ENCODE measurements around the gene SUGCT. TPM values are rescaled to one million over a fixed set of nuclear protein-coding genes. Genes with fewer than 3 reads are reported as not detected.
A peak's percentile ranks its signal among the peaks of the same experiment; 100 is the strongest.

The SUGCT gene
- total and polyA plus RNA-seq, 2 of the 8 experiments (the other 6 are each of a cell fraction or from before 2014, with no cell fraction given), result 2.8 to 5.4 TPM

DNA sequence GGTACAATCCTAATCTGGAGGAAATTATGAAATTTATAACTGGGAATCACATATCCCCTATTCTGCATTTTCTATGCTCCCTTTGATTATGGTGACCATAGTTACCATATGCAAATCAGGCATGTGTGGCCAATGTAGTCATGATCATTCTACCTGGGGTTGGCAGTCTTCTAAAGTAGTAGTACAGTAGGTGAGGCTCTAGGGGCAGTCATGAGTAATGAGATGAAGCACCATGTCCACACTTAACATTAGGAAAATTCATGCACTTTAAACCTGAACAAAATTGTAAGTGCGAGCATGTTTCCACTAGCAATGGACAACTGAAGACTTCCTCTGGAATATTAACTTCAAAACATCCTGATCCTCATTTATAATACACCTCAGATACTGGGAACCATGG is 545.9 kb downstream of the SUGCT start:
- Histone ChIP-seq H3K9me3 (ENCODE audit: insufficient read depth in 2 of 2, low read depth in 1 of 2, low read length in 1 of 2) (no peaks in the 10 kb centered on the region), H3K18ac (ENCODE audit: extremely low read depth, low read length) (no peak overlapping the region), H3K23me2 (ENCODE audit: low read depth, low read length) (no peaks in the 10 kb centered on the region), H3K14ac (ENCODE audit: insufficient read length) (no peak overlapping the region), H3K79me1 (ENCODE audit: low read depth, low read length) (no peaks in the 10 kb centered on the region), H4K8ac (ENCODE audit: extremely low read depth, insufficient read depth, low read length) (no peak overlapping the region), H2BK120ac (replicated peaks; ENCODE audit: low read depth, low read length) (no peak overlapping the region), H3K23ac (ENCODE audit: insufficient read length) (no peak overlapping the region), H3K27me3 (replicated peaks in 1 of 4; ENCODE audit: control insufficient read depth in 3 of 4, extremely low read depth in 1 of 4, insufficient read depth in 3 of 4, low read length in 3 of 4) (no peaks in the 10 kb centered on the region), H3K4ac (replicated peaks; ENCODE audit: insufficient read length, low read depth, low read length) (no peak overlapping the region), H2AK5ac (ENCODE audit: low read depth, low read length) (no peak overlapping the region), H2BK20ac (ENCODE audit: low read length) (no peak overlapping the region), H4K5ac (ENCODE audit: insufficient read length, low read depth, low read length) (no peak overlapping the region), H3K27ac (ENCODE audit: low read depth, low read length) (no peak overlapping the region), H4K20me1 (replicated peaks in 1 of 2; ENCODE audit: control insufficient read depth in 1 of 2, insufficient read depth in 2 of 2, low read length in 2 of 2) (no peaks in the 10 kb centered on the region), H2BK12ac (ENCODE audit: low read depth, low read length) (no peak overlapping the region), H3K56ac (replicated peaks; ENCODE audit: insufficient read length, low read depth, low read length) (no peak overlapping the region), H2BK15ac (ENCODE audit: low read length) (no peak overlapping the region), H2BK5ac (ENCODE audit: low read depth, low read length) (no peak overlapping the region), H3K9ac (replicated peaks in 1 of 4; ENCODE audit: extremely low read depth in 1 of 4, low read depth in 3 of 4, low read length in 3 of 4) (no peak overlapping the region), H3K79me2 (ENCODE audit: control insufficient read depth in 1 of 2, insufficient read depth in 2 of 2, low read length in 2 of 2) (no peaks in the 10 kb centered on the region), H3K4me1 (replicated peaks in 1 of 4; ENCODE audit: control insufficient read depth in 3 of 4, insufficient read depth in 4 of 4, low read length in 3 of 4) (no peaks in the 10 kb centered on the region), H4K91ac (replicated peaks; ENCODE audit: insufficient read length, low read length) (no peak overlapping the region), H3K4me3 (ENCODE audit: extremely low read depth in 1 of 4, insufficient read depth in 2 of 4, low read depth in 3 of 4, low read length in 4 of 4) (no peak overlapping the region), H2AFZ (ENCODE audit: low read length) (no peak overlapping the region), H3K4me2 (ENCODE audit: insufficient read depth in 1 of 2, low read depth in 2 of 2, low read length in 2 of 2) (no peak overlapping the region), H3K36me3 (ENCODE audit: control insufficient read depth in 2 of 4, insufficient read depth in 4 of 4, low read length in 3 of 4) (no peaks in the 10 kb centered on the region)
- DNase-seq (ENCODE audit: low read depth in 1 of 2, low spot score in 2 of 2) (no peak), FAIRE-seq (peak; percentile 74)
- 88% methylated on average over 1 of the region's 1 CpG; no CpG with 5 or more reads in 1 of the 2 experiments for WGBS, 2 experiments (ENCODE audit: extremely low coverage in 1 of 2, insufficient coverage in 1 of 2, insufficient read length in 1 of 2, insufficient replicate concordance in 2 of 2, low coverage in 1 of 2, low lambda C conversion rate in 2 of 2, missing lambda C conversion rate in 1 of 2)
- POLR2A ChIA-PET (ENCODE audit: partially characterized antibody), result no interaction called here
- CTCF ChIA-PET (ENCODE audit: partially characterized antibody), result interaction anchor here (0.9 to 3.1 kb wide), 13 partner anchors 10 to 368 kb away, joined by 3 to 28 read pairs (median 5); no protein-coding TSS in a partner anchor
- TF ChIP-seq RAD21 (IDR thresholded peaks at IDR 0.05 in 1 of 2, conservative IDR thresholded peaks at IDR 0.05 in 1 of 2; ENCODE audit: low read depth in 2 of 2, low read length in 2 of 2) (peak; percentile 28 to 41; a peak in 3 of 4 replicates), EP300 (IDR thresholded peaks at IDR 0.05; ENCODE audit: borderline replicate concordance in 1 of 2, low read depth in 2 of 2, low read length in 2 of 2) (no peak)
- TF ChIP-seq, protein P1, sequence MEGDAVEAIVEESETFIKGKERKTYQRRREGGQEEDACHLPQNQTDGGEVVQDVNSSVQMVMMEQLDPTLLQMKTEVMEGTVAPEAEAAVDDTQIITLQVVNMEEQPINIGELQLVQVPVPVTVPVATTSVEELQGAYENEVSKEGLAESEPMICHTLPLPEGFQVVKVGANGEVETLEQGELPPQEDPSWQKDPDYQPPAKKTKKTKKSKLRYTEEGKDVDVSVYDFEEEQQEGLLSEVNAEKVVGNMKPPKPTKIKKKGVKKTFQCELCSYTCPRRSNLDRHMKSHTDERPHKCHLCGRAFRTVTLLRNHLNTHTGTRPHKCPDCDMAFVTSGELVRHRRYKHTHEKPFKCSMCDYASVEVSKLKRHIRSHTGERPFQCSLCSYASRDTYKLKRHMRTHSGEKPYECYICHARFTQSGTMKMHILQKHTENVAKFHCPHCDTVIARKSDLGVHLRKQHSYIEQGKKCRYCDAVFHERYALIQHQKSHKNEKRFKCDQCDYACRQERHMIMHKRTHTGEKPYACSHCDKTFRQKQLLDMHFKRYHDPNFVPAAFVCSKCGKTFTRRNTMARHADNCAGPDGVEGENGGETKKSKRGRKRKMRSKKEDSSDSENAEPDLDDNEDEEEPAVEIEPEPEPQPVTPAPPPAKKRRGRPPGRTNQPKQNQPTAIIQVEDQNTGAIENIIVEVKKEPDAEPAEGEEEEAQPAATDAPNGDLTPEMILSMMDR (IDR thresholded peaks at IDR 0.05; ENCODE audit: control extremely low read depth in 1 of 3, insufficient read depth in 1 of 3, low read depth in 1 of 3, low read length in 3 of 3), result peak in 2 of 3 experiments; percentile 31 to 65; a peak in 2 of 4 replicates
